Heart right ventricle (tissue), 16 donors: Measurements from ENCODE around the gene CORO2A. TPM values are rescaled to one million over a fixed set of nuclear protein-coding genes. Genes with fewer than 3 reads are reported as not detected.

Source experiments
- ATAC-seq, 8 donors: fragments of 200-7000 bp; cut with Tn5 transposase; one replicate each; pipeline ENCODE4 v1.9.1; 2020; ENCODE audit warnings: mild to moderate bottlenecking in 8 of 8, moderate library complexity in 8 of 8, moderate number of reproducible peaks in 1 of 8
- DNase-seq, 2 donors: peaks; one replicate each; pipeline ENCODE4 v3.0.0-alpha.2; 2020
- H3K27ac ChIP-seq, 10 donors: fragments of 200-600 bp; sonication (generic) in 2 of 10; one replicate each; pipeline versions ENCODE4 v1.5.0 to v1.8.0; 2020 to 2022; ENCODE audit warnings: mild to moderate bottlenecking in 3 of 10
- H3K27me3 ChIP-seq, 7 donors: fragments of 200-600 bp; one replicate each; pipeline ENCODE4 v1.8.0; 2021 to 2022; ENCODE audit warnings: mild to moderate bottlenecking in 2 of 7
- H3K36me3 ChIP-seq, 9 donors: fragments of 200-600 bp; sonication (generic) in 1 of 9; one replicate each; pipeline versions ENCODE4 v1.5.0 to v1.8.0; 2020 to 2022; ENCODE audit warnings: mild to moderate bottlenecking in 2 of 9
- H3K4me1 ChIP-seq, 9 donors: fragments of 200-600 bp; sonication (generic) in 1 of 9; one replicate each; pipeline versions ENCODE4 v1.5.0 to v1.8.0; 2020 to 2022; ENCODE audit warnings: mild to moderate bottlenecking in 4 of 9
- H3K4me3 ChIP-seq, 10 donors: fragments of 200-600 bp; sonication (generic) in 2 of 10; one replicate each; pipeline versions ENCODE4 v1.5.0 to v1.8.0; 2020 to 2022; ENCODE audit warnings: mild to moderate bottlenecking in 7 of 10, moderate library complexity in 2 of 10
- H3K9me3 ChIP-seq, 11 donors: fragments of 200-600 bp in 10 of 11; sonication (generic) in 2 of 11; one replicate each; pipeline versions ENCODE4 v1.5.0 to v1.8.0; 2013 to 2022; ENCODE audit warnings: mild to moderate bottlenecking in 2 of 11, control low read depth in 1 of 11, moderate library complexity in 1 of 11
- WGBS, 2 donors: extraction: QIAGEN DNeasy Blood & Tissue Kit; methylation state at CpG; one replicate each; pipeline ENCODE4 v1.1.7; 2013; ENCODE audit warnings: inconsistent platforms in 1 of 2; 5-methylcytosine and 5-hydroxymethylcytosine counted together
- intact Hi-C, 10 donors: fragments of 100-400 bp; cut with DNase I; formaldehyde crosslinking; loops; one replicate each; pipeline versions ENCODE4 v1.11.1 to v1.14.2; 2022
- polyA plus RNA-seq, 2 donors: library from polyadenylated mRNA; stranded (reverse); fragments of 200-250 nt; gene quantifications; one replicate each; pipeline ENCODE4 v1.2.3, GENCODE V29; 2013
- total RNA-seq, 10 donors: library from RNA; stranded (reverse); fragmentation: NEBNext Ultra II Directional in 3 of 10; extraction: Animal tissue kit (Norgen Biotek cat#: 25700) in 3 of 10; gene quantifications; one replicate each; pipeline versions ENCODE4 v1.2.1 to v1.2.4, GENCODE V29; 2021 to 2023
- TF ChIP-seq, protein P1 (sequence below), 9 donors: fragments of 200-600 bp; sonication (generic) in 2 of 9; IDR thresholded peaks; one replicate each; pipeline versions ENCODE4 v1.5.0 to v1.8.0; 2021 to 2022; ENCODE audit warnings: antibody characterized with exemption in 9 of 9, mild to moderate bottlenecking in 5 of 9, moderate library complexity in 1 of 9
- donor health status: Arrhythmogenic right ventricular cardiomyopathy.
- donor health status: ischemic (EF 13 %, LVEDD 7.1; RV severe dilation, severe dysfunction).
- donor health status: healthy with polysubstance abuse.
- donor health status: DM: no; HTN: yes; CAD: no.
- donor health status: DM: no; HTN: no; CAD: no.
- donor health status: ischemic (EF 25% LVEDD 6.9; RV normal size, moderate dysfunction).
- donor health status: ischemic (EF 25% LVEDD 5.7; RV mildly dilated, moderate dysfunction).
- donor health status: healthy.
- donor health status: DM: yes; HTN: yes; CAD: no.
- donor health status: Ischemic cardiomyopathy.
- donor health status: ischemic (EF 35%, LVEDD 5.7; RV mildly dilated, moderate dysfunction).
- donor health status: nonischemic (EF 11% LVEDD 7.7; RV severe dilation, severe dysfunction).
- donor health status: DM: yes; HTN: yes; CAD: no.
- donor health status: PGD.
- donor health status: ischemic (EF 29% LVEDD 5.4; RV normal size, mild dysfunction).
- donor health status: nonischemic (EF 23%, LVEDD 6.1; RV moderate dilation, normal function).

The CORO2A gene
- total and polyA plus RNA-seq, 12 donors = 0.06 to 0.90 (median 0.23) TPM

GRCh38 chr9:98099898-98100297 lies 92.5 kb downstream of the CORO2A start:
- Histone ChIP-seq H3K27me3 (no peaks in the 10 kb centered on the region), H3K9me3 (no peaks in the 10 kb centered on the region), H3K4me1 (peaks cover 0 to 45% (median 0%) of the 10 kb centered on the region in 9 donors), H3K36me3 (peaks cover 0 to 56% (median 0%) of the 10 kb centered on the region in 9 donors), H3K4me3 (no peak overlapping the region), H3K27ac (peak overlapping the region in 1 of 10 donors; percentile 74)
- ATAC-seq = no peak
- no peak for DNase-seq
- intact Hi-C loops = loop anchor here in 1 of 10 donors (10.0 kb wide), 1 partner anchor 55 kb away; no protein-coding TSS in a partner anchor
- TF ChIP-seq, protein P1, sequence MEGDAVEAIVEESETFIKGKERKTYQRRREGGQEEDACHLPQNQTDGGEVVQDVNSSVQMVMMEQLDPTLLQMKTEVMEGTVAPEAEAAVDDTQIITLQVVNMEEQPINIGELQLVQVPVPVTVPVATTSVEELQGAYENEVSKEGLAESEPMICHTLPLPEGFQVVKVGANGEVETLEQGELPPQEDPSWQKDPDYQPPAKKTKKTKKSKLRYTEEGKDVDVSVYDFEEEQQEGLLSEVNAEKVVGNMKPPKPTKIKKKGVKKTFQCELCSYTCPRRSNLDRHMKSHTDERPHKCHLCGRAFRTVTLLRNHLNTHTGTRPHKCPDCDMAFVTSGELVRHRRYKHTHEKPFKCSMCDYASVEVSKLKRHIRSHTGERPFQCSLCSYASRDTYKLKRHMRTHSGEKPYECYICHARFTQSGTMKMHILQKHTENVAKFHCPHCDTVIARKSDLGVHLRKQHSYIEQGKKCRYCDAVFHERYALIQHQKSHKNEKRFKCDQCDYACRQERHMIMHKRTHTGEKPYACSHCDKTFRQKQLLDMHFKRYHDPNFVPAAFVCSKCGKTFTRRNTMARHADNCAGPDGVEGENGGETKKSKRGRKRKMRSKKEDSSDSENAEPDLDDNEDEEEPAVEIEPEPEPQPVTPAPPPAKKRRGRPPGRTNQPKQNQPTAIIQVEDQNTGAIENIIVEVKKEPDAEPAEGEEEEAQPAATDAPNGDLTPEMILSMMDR (IDR thresholded peaks at IDR 0.05) = no peak
- WGBS, 2 donors = 79 to 87% methylated on average over 5 of the region's 5 CpGs

DNA sequence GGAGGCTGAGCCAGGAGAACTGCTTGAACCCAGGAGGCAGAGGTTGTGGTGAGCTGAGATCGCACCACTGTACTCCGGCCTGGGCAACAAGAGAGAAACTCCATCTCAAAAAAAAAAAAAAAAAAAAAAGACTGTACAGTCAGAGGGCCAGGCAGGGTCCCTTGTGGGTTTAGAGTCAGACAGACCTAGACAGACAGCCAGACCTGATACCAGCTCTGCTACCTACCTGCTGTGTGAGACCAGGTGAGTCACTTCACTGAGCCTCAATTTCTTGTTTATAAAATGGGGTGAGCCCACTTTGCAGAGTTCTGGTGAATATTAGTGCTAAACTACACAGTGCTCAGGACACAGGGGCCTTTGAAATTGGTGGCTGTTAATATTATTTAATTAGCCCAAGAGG lies 93.1 kb downstream of the CORO2A start:
- ATAC-seq (no peak), DNase-seq (no peak)
- Histone ChIP-seq H3K27me3 (no peaks in the 10 kb centered on the region), H3K4me1 (peaks cover 0 to 40% (median 0%) of the 10 kb centered on the region in 9 donors), H3K9me3 (no peaks in the 10 kb centered on the region), H3K4me3 (no peak overlapping the region), H3K36me3 (peaks cover 0 to 61% (median 0%) of the 10 kb centered on the region in 9 donors), H3K27ac (peak overlapping the region in 1 of 10 donors; percentile 74)
- WGBS, 2 donors = 90 to 100% methylated on average over 2 of the region's 2 CpGs
- intact Hi-C loops = loop anchor here in 1 of 10 donors (10.0 kb wide), 1 partner anchor 55 kb away; no protein-coding TSS in a partner anchor
- TF ChIP-seq, protein P1 (IDR thresholded peaks at IDR 0.05) = no peak

GRCh38 chr9:98097836-98098235 lies 94.6 kb downstream of the CORO2A start:
- TF ChIP-seq, protein P1 (IDR thresholded peaks at IDR 0.05) = no peak
- no peak overlapping the region for H3K4me3 ChIP-seq
- peaks cover 0 to 9% (median 0%) of the 10 kb centered on the region in 7 donors for H3K27me3 ChIP-seq
- H3K4me1 ChIP-seq = peaks cover 0 to 24% (median 0%) of the 10 kb centered on the region in 9 donors
- H3K27ac ChIP-seq = no peak overlapping the region
- WGBS, 2 donors = 85 to 93% methylated on average over 4 of the region's 4 CpGs
- ATAC-seq (no peak), DNase-seq (no peak)
- no peaks in the 10 kb centered on the region for H3K9me3 ChIP-seq
- peaks cover 0 to 67% (median 0%) of the 10 kb centered on the region in 9 donors for H3K36me3 ChIP-seq
- intact Hi-C loops = loop anchor here in 1 of 10 donors (10.0 kb wide), 1 partner anchor 57 kb away; no protein-coding TSS in a partner anchor

- Histone ChIP-seq H3K9me3 (no peaks in the 10 kb centered on the region), H3K36me3 (peaks cover 0 to 65% (median 0%) of the 10 kb centered on the region in 9 donors), H3K27me3 (peaks cover 0 to 24% (median 4%) of the 10 kb centered on the region in 7 donors), H3K4me1 (peaks cover 0 to 10% (median 0%) of the 10 kb centered on the region in 9 donors), H3K4me3 (no peak overlapping the region), H3K27ac (no peak overlapping the region)
- 95 to 98% methylated on average over 5 of the region's 5 CpGs for WGBS, 2 donors
- DNase-seq (no peak), ATAC-seq (no peak)
- intact Hi-C loops = loop anchor here in 1 of 10 donors (10.0 kb wide), 1 partner anchor 59 kb away; no protein-coding TSS in a partner anchor
- TF ChIP-seq, protein P1 (IDR thresholded peaks at IDR 0.05) = no peak
These were observed 96.3 kb downstream of the CORO2A start for GRCh38 chr9:98096091-98096490.
